HepG2 (cell line): ENCODE data around the gene CD207. TPM values are rescaled to one million over a fixed set of nuclear protein-coding genes. Genes with fewer than 3 reads are reported as not detected.
A peak's percentile ranks its signal among the peaks of the same experiment; 100 is the strongest.

Experiments used
- AGO1 ChIP-seq: fragments of 200-400 bp; formaldehyde crosslinking; IDR thresholded peaks from 2 replicates; pipeline ENCODE4 v1.6.1; 2017; ENCODE audit warnings: mild to moderate bottlenecking, low read depth, low read length, moderate library complexity; ENCODE audit not compliant: poor library complexity, severe bottlenecking
- CENPX ChIP-seq: sonication (generic); formaldehyde crosslinking; IDR thresholded peaks from 2 replicates; pipeline ENCODE4 v1.9.0; 2021; ENCODE audit warnings: mild to moderate bottlenecking, missing genetic modification reagents, moderate library complexity
- KDM5B ChIP-seq: sonication (generic); formaldehyde crosslinking; IDR thresholded peaks from 2 replicates; pipeline ENCODE4 v1.4.0; 2020; ENCODE audit warnings: missing genetic modification reagents, mild to moderate bottlenecking, borderline replicate concordance
- MAFF ChIP-seq: IDR thresholded peaks from 2 replicates; pipeline ENCODE4 v1.6.1; 2011; ENCODE audit warnings: low read depth, low read length, improper control_type of control experiment
- PAWR ChIP-seq: sonication (generic); formaldehyde crosslinking; IDR thresholded peaks from 2 replicates; pipeline ENCODE4 v1.4.0; 2020; ENCODE audit warnings: missing genetic modification reagents, mild to moderate bottlenecking, borderline replicate concordance
- RFXAP ChIP-seq: sonication (generic); formaldehyde crosslinking; IDR thresholded peaks from 2 replicates; pipeline ENCODE4 v1.4.0; 2020; ENCODE audit warnings: missing genetic modification reagents, borderline replicate concordance
- RNF2 ChIP-seq: fragments of 450-650 bp; conservative IDR thresholded peaks from 2 replicates; pipeline ENCODE4 v1.6.1; 2016; ENCODE audit warnings: low read depth
- TP53 ChIP-seq: sonication (generic); formaldehyde crosslinking; conservative IDR thresholded peaks from 2 replicates; pipeline ENCODE4 v1.4.0; 2020; ENCODE audit warnings: missing genetic modification reagents
- ZFX ChIP-seq: sonication (generic); formaldehyde crosslinking; IDR thresholded peaks from 2 replicates; pipeline ENCODE4 v1.4.0; 2020; ENCODE audit warnings: mild to moderate bottlenecking, low read depth, missing genetic modification reagents, moderate library complexity
- ZNF639 ChIP-seq: conservative IDR thresholded peaks from 2 replicates; pipeline ENCODE4 v1.6.1; 2018; ENCODE audit warnings: missing genetic modification reagents
- polyA plus RNA-seq, 8 experiments: library from polyadenylated mRNA; depleted of rRNA in 3 of 8; stranded (reverse) in 7 of 8; unstranded in 1 of 8; fragments of >200 nt; fragmentation: Illumina TruSeq in 4 of 8; extraction: Trizol in 4 of 8; gene quantifications; 2 replicates each; pipeline versions ENCODE4 v1.2.1 to v1.2.3, GENCODE V29; 2011 to 2016; ENCODE audit warnings: low read depth in 4 of 8, missing spikeins in 1 of 8, mixed read lengths in 1 of 8; ENCODE audit not compliant: insufficient read depth in 1 of 8
- total RNA-seq, 5 experiments: library from RNA; depleted of rRNA; stranded (reverse); fragments of >200 nt; fragmentation: Illumina TruSeq; extraction: Trizol; gene quantifications; 2 replicates each; pipeline ENCODE4 v1.2.3, GENCODE V29; 2016; ENCODE audit warnings: low read depth in 1 of 5
- TF ChIP-seq, protein P1 (sequence below): sonication (generic); formaldehyde crosslinking; IDR thresholded peaks from 2 replicates; pipeline ENCODE4 v1.5.1; 2020; ENCODE audit warnings: mild to moderate bottlenecking, missing genetic modification reagents
- TF ChIP-seq, protein P2 (sequence below): sonication (generic); formaldehyde crosslinking; IDR thresholded peaks from 2 replicates; pipeline ENCODE4 v1.5.1; 2020; ENCODE audit warnings: missing genetic modification reagents, mild to moderate bottlenecking, borderline replicate concordance
- TF ChIP-seq, protein P3 (sequence below): sonication (generic); formaldehyde crosslinking; IDR thresholded peaks from 2 replicates; pipeline ENCODE4 v1.8.1; 2023; ENCODE audit warnings: mild to moderate bottlenecking, inconsistent platforms, moderate library complexity, missing genetic modification reagents, borderline replicate concordance
- TF ChIP-seq, protein P4 (sequence below): sonication (generic); formaldehyde crosslinking; conservative IDR thresholded peaks from 2 replicates; pipeline ENCODE4 v1.8.0; 2022; ENCODE audit warnings: low read depth, missing genetic modification reagents
- TF ChIP-seq, protein P5 (sequence below): sonication (generic); formaldehyde crosslinking; IDR thresholded peaks from 2 replicates; pipeline ENCODE4 v1.5.0; 2020; ENCODE audit warnings: mild to moderate bottlenecking, low read depth, missing genetic modification reagents, borderline replicate concordance

The CD207 gene
- total and polyA plus RNA-seq, 2 of the 13 experiments (the other 11 are each of a cell fraction or from before 2014, with no cell fraction given): 0.09 to 0.15 TPM

DNA sequence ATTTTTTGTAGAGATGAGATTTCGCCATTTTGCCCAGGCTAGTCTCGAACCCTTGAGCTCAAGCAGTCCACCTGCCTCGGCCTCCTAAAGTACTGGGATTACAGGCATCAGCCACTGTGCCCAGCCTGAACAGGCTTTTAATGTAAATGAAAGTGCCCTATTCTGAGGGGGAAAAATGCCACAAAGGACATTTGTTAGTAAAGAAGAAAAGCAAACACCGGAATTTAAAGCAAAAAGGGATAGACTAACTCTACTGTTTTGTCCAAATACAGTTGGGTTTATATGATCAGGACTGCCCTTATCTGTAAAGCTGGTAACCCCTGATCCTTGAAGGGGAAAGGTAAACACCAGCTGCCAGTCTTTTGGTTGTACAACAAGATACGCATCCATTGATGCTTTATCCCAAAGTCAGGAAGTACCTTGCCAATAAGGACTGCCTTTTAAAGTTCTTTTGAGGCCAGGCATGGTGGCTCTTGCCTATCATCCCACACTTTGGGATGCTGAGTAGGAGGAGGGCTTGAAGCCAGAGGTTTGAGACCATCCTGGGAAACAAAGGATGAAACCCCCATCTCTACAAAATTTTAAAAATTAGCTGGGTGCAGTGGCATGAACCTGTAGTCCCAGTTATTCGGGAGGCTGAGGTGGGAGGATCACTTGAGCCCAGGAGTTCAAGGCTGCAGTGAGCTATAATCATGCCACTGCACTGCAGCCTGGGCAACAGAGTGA lies 28.4 kb downstream of the CD207 start (continued):
- no peak for TF ChIP-seq KDM5B (CRISPR knock-in tag)
- TF ChIP-seq PAWR: no peak
- no peak for TF ChIP-seq AGO1
- TF ChIP-seq CENPX (CRISPR knock-in tag): no peak
- TF ChIP-seq RFXAP: peak; percentile 44
- TF ChIP-seq TP53 (CRISPR knock-in tag): peak; percentile 81
- TF ChIP-seq, protein P1, sequence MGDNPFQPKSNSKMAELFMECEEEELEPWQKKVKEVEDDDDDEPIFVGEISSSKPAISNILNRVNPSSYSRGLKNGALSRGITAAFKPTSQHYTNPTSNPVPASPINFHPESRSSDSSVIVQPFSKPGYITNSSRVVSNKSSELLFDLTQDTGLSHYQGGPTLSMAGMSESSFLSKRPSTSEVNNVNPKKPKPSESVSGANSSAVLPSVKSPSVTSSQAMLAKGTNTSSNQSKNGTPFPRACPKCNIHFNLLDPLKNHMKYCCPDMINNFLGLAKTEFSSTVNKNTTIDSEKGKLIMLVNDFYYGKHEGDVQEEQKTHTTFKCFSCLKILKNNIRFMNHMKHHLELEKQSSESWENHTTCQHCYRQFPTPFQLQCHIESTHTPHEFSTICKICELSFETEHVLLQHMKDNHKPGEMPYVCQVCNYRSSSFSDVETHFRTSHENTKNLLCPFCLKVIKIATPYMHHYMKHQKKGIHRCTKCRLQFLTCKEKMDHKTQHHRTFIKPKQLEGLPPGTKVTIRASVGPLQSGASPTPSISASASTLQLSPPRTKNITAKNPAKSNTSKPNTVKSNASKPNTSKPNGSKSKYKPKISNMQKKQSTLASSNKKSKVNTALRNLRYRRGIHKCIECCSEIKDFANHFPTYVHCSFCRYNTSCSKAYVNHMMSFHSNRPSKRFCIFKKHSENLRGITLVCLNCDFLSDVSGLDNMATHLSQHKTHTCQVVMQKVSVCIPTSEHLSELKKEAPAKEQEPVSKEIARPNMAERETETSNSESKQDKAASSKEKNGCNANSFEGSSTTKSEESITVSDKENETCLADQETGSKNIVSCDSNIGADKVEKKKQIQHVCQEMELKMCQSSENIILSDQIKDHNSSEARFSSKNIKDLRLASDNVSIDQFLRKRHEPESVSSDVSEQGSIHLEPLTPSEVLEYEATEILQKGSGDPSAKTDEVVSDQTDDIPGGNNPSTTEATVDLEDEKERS (CRISPR knock-in tag): no peak
- TF ChIP-seq, protein P2, sequence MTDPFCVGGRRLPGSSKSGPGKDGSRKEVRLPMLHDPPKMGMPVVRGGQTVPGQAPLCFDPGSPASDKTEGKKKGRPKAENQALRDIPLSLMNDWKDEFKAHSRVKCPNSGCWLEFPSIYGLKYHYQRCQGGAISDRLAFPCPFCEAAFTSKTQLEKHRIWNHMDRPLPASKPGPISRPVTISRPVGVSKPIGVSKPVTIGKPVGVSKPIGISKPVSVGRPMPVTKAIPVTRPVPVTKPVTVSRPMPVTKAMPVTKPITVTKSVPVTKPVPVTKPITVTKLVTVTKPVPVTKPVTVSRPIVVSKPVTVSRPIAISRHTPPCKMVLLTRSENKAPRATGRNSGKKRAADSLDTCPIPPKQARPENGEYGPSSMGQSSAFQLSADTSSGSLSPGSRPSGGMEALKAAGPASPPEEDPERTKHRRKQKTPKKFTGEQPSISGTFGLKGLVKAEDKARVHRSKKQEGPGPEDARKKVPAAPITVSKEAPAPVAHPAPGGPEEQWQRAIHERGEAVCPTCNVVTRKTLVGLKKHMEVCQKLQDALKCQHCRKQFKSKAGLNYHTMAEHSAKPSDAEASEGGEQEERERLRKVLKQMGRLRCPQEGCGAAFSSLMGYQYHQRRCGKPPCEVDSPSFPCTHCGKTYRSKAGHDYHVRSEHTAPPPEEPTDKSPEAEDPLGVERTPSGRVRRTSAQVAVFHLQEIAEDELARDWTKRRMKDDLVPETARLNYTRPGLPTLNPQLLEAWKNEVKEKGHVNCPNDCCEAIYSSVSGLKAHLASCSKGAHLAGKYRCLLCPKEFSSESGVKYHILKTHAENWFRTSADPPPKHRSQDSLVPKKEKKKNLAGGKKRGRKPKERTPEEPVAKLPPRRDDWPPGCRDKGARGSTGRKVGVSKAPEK (CRISPR knock-in tag): no peak
- TF ChIP-seq, protein P3, sequence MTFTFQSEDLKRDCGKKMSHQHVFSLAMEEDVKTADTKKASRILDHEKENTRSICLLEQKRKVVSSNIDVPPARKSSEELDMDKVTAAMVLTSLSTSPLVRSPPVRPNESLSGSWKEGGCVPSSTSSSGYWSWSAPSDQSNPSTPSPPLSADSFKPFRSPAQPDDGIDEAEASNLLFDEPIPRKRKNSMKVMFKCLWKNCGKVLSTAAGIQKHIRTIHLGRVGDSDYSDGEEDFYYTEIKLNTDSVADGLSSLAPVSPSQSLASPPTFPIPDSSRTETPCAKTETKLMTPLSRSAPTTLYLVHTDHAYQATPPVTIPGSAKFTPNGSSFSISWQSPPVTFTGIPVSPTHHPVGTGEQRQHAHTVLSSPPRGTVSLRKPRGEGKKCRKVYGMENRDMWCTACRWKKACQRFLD (CRISPR knock-in tag): no peak; the same call in 1 of the 2 replicates
- 0 out of 2 replicates have a peak, but pooled peaks have one; percentile 47 for TF ChIP-seq ZNF639 (CRISPR knock-in tag)
- TF ChIP-seq, protein P4, sequence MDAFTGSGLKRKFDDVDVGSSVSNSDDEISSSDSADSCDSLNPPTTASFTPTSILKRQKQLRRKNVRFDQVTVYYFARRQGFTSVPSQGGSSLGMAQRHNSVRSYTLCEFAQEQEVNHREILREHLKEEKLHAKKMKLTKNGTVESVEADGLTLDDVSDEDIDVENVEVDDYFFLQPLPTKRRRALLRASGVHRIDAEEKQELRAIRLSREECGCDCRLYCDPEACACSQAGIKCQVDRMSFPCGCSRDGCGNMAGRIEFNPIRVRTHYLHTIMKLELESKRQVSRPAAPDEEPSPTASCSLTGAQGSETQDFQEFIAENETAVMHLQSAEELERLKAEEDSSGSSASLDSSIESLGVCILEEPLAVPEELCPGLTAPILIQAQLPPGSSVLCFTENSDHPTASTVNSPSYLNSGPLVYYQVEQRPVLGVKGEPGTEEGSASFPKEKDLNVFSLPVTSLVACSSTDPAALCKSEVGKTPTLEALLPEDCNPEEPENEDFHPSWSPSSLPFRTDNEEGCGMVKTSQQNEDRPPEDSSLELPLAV: no peak
- TF ChIP-seq RNF2: no peak
- TF ChIP-seq ZFX (CRISPR knock-in tag): peak; percentile 46; the same call in 1 of the 2 replicates
- TF ChIP-seq, protein P5, sequence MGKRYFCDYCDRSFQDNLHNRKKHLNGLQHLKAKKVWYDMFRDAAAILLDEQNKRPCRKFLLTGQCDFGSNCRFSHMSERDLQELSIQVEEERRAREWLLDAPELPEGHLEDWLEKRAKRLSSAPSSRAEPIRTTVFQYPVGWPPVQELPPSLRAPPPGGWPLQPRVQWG: no peak
- TF ChIP-seq MAFF: 0 out of 2 replicates have a peak, but pooled peaks have one; percentile 13
